Measurements from ENCODE around the gene UIMC1. TPM values are rescaled to one million over a fixed set of nuclear protein-coding genes. Genes with fewer than 3 reads are reported as not detected.

Gene UIMC1
- total RNA-seq, 1 donor from 2014 or later: 46.6 TPM

GRCh38 chr5:176891331-176891958 lies 115.1 kb downstream of the UIMC1 start:
- Mint-ChIP-seq H3K9me3 (no peaks in the 10 kb centered on the region), H3K36me3 (ENCODE audit: low read depth) (no peaks in the 10 kb centered on the region), H3K4me1 (no peaks in the 10 kb centered on the region), H3K27ac (ENCODE audit: unreplicated experiment) (no peak overlapping the region), H3K4me3 (no peak overlapping the region), H3K27me3 (ENCODE audit: low read depth) (no peaks in the 10 kb centered on the region)
- DNase-seq (ENCODE audit: low read depth, low spot score): no peak
- no peak for TF ChIP-seq CTCF (conservative IDR thresholded peaks at IDR 0.05)

GRCh38 chr5:176890455-176891330 lies 115.9 kb downstream of the UIMC1 start:
- no peak for TF ChIP-seq CTCF (conservative IDR thresholded peaks at IDR 0.05)
- Mint-ChIP-seq H3K9me3 (no peaks in the 10 kb centered on the region), H3K4me1 (no peaks in the 10 kb centered on the region)

GRCh38 chr5:176889321-176890280 lies 117.0 kb downstream of the UIMC1 start:
- Mint-ChIP-seq H3K27ac (ENCODE audit: unreplicated experiment) (peak overlapping the region; percentile 94), H3K4me1 (peaks cover under 1% of the 10 kb centered on the region), H3K36me3 (ENCODE audit: low read depth) (no peaks in the 10 kb centered on the region), H3K9me3 (no peaks in the 10 kb centered on the region), H3K4me3 (no peak overlapping the region), H3K27me3 (ENCODE audit: low read depth) (peaks cover 8% of the 10 kb centered on the region)
- DNase-seq (ENCODE audit: low read depth, low spot score): no peak
- no peak for TF ChIP-seq CTCF (conservative IDR thresholded peaks at IDR 0.05)

More at GRCh38 chr5:176890455-176891330, 115.9 kb downstream of the UIMC1 start:
- no peak overlapping the region for H3K27ac Mint-ChIP-seq (ENCODE audit: unreplicated experiment)
- H3K27me3 Mint-ChIP-seq (ENCODE audit: low read depth): peaks cover 4% of the 10 kb centered on the region
- H3K4me3 Mint-ChIP-seq: no peak overlapping the region
- no peaks in the 10 kb centered on the region for H3K36me3 Mint-ChIP-seq (ENCODE audit: low read depth)
- no peak for DNase-seq (ENCODE audit: low read depth, low spot score)

- Mint-ChIP-seq H3K27me3 (ENCODE audit: low read depth) (peaks cover 13% of the 10 kb centered on the region), H3K36me3 (ENCODE audit: low read depth) (no peaks in the 10 kb centered on the region), H3K9me3 (no peaks in the 10 kb centered on the region), H3K4me3 (no peak overlapping the region), H3K27ac (ENCODE audit: unreplicated experiment) (no peak overlapping the region), H3K4me1 (peaks cover 9% of the 10 kb centered on the region)
- DNase-seq (ENCODE audit: low read depth, low spot score): no peak
- no peak for TF ChIP-seq CTCF (conservative IDR thresholded peaks at IDR 0.05)
Measured at GRCh38 chr5:176888865-176889165, 117.8 kb downstream of the UIMC1 start.
